NCI-H446 treated with DMSO at 0.1 percent for 48 hours (cell line): ENCODE measurements around the gene MACIR.
A peak's percentile ranks its signal among the peaks of the same experiment; 100 is the strongest.

Experiments used
- DNase-seq: peaks from one replicate; lab custom pipeline; 2025; lab: John Stamatoyannopoulos, UW

The MACIR gene

DNA sequence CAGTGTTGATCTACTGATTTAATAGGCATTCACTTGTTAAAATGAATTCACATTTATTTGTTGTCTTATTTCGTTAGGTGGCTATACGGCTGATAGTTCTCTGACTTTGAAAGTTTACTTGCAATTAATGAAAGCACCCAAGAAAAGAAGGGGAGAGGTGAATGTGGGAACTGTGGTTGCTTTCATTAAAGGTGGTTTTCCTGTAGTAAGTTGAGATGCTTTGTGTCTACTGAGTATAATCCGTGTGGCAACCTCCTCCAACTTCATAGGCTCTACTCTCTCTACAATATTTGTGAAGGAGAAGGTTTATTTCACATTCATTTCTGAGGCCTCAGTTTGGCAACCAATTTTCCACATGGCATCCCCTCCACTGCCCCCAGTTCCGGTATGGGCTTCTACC lies 12.8 kb upstream of the MACIR start:
- no peak for DNase-seq

- no peak for DNase-seq
Observed at GRCh38 chr5:103247118-103247517, 11.4 kb upstream of the MACIR start.

DNA sequence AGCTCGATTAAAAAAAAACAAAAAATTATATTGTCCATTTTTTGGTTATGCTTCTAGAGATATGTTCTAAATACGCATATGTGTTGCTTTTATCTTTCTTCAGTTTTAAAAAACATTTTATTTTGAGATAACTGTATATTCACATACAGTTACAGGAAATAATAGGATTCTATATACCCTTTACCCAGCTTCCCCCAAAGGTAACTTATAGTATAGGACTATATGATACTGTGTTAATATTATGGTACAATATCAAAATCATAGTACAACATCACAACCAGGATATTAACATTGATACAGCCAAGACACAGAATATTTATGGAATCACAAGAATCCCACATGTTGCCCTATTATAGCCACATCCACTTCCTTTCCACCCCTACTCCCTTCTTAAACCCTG lies 9.5 kb upstream of the MACIR start:
- no peak for DNase-seq

DNA sequence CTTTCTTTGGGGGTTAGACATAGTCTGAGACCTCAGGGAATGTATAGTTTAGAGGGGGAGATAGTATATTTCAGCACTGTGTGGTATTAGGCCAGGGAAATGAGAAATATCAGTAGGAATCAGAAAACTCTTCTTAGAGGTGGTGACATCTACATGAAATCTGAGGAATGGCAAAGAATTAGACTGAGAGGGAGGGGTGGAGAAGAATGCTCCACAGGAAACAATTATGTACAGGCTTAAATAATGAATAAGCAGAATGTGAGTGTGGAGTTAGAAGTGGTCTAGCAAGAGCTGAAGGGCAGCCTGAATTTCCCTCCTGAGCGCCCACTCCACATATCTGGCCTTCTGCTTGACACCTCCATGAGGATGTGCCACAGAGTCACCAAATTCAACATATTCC lies 3.6 kb upstream of the MACIR start:
- no peak for DNase-seq

- DNase-seq: no peak
Observed at GRCh38 chr5:103255691-103256090, 2.9 kb upstream of the MACIR start.

GRCh38 chr5:103256178-103256577 lies 2.4 kb upstream of the MACIR start:
- no peak for DNase-seq

DNA sequence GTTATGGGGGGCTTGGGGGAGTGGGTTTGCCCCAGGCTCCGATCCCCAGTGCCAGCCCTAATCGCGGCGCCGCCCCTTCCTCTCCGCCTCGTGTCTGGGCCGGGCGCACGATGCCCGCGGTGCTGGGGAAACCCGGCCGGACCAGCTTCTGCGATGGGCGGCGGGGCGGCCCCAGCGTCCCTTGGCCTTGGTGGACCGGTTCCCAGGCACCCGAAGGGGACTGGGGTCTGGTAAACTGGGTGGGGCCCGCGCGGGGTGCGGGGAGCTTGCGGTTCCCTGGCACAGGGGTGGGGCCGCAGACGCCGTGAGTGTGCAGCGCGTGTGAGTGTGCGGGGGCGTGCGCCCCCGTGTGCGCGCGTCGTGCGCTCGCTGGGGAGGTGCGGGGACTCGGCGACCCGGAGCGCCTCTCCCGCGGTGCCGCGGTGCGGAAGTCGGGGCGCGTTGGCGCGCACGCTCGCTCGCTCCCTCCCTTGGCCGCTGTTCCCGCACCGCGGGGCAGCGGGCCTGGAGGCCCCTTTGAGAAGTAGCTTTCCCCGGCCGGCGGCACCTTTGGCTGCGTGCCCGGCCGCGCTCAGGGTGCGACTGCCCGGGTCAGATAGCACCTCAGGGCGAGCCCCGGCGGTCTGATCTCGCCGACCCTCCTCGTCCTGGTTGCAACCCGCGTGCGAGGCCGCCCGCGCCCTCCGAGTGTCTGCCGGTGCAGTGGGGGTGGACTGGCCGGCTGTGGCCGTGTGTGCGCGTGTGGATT lies 568 bp downstream of the MACIR start:
- DNase-seq: peak; percentile 36

DNA sequence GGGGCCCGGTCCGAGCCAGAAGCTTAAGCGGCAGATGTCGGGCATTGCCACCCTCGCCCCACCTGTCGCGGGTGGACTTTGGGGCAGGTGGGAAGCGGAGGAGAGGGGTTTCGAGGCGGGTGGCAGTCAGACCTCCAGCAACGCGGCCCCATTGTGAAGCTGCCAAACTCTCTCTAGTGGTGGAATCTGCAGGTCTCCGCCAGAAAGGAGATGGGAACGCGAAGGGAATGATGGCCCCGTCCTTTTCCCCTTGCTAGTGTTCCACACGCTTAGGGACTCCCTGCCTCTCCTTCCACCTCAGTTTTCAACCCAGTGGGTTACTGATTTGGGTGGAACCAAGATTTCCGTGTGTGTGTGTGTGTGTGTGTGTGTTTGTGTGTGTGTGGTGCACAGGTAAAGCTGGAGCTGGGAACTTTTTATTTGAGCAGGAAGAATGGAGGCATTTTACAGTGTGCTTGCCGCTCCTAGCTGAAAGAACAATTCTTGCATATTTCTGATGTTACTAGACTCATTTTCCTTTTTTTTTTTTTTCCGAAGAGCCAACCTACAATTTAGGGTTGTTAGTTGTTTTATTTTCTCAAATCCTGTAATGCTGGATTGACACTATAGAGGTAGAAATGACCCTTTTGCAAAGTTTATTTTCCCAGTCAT lies 1.3 kb downstream of the MACIR start:
- DNase-seq: no peak

GRCh38 chr5:103260951-103261350 lies 2.4 kb downstream of the MACIR start:
- no peak for DNase-seq

- DNase-seq: no peak
Observed at GRCh38 chr5:103262422-103262871, 3.9 kb downstream of the MACIR start.

DNA sequence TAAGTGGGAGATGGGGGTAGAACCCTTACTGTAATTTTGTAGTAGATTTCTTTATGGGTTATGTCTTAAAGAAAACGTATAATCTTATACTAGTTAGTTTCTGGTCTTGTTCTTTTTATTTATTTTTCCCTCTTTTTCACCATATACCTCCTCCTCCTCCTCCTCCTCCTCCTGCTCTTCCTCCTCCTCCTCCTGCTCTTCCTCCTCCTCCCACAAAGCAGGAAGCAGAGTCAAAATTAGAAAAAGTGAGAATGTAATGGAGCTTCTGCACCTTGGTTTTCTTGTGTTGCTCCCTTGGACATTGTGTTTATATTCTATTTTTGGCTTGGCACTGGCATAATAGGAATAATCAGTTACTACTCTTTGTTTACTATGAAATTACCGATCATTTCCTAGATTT lies 4.5 kb downstream of the MACIR start:
- no peak for DNase-seq

- DNase-seq: no peak
Observed at GRCh38 chr5:103264508-103264907, 5.9 kb downstream of the MACIR start.

GRCh38 chr5:103270581-103270980 lies 12.0 kb downstream of the MACIR start:
- DNase-seq: no peak

GRCh38 chr5:103271570-103272289 lies 13.2 kb downstream of the MACIR start:
- no peak for DNase-seq

- DNase-seq: no peak
Observed at GRCh38 chr5:103272377-103272776, 13.8 kb downstream of the MACIR start.

DNA sequence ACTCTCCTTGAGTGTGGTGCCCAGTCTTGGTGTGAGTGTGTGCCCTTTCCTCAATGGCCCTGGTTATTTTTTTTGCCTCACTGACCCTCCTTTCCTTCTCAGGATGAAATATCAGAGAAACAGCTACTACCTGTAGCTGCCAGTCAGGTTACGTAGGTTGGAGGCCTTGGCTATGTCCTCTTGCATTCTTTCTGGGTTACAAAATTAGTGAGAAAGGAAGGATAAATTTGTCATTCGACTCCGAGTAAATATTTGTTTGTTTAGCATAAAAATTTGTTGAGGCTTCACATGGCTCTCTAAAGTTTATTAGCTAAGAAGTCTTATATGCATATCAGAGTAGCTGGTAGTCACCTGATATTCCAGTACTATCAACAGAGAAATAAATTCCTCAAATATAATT lies 15.4 kb downstream of the MACIR start:
- DNase-seq: no peak

DNA sequence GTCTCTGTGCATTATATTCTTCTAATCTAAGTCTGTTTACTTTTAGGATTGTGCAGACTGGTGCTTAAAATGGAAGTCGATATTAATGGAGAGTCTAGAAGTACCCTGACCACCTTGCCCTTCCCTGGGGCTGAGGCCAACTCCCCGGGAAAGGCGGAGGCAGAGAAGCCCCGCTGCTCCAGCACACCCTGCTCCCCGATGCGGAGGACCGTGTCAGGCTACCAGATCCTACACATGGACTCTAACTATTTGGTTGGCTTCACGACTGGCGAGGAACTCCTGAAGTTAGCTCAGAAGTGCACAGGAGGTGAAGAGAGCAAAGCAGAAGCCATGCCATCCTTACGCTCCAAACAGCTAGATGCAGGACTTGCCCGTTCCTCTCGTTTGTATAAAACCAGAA lies 17.3 kb downstream of the MACIR start:
- DNase-seq: no peak

GRCh38 chr5:103280967-103281366 lies 22.4 kb downstream of the MACIR start:
- DNase-seq: no peak

- no peak for DNase-seq
Observed at GRCh38 chr5:103283120-103283519, 24.6 kb downstream of the MACIR start.

GRCh38 chr5:103283869-103284268 lies 25.3 kb downstream of the MACIR start:
- no peak for DNase-seq

DNA sequence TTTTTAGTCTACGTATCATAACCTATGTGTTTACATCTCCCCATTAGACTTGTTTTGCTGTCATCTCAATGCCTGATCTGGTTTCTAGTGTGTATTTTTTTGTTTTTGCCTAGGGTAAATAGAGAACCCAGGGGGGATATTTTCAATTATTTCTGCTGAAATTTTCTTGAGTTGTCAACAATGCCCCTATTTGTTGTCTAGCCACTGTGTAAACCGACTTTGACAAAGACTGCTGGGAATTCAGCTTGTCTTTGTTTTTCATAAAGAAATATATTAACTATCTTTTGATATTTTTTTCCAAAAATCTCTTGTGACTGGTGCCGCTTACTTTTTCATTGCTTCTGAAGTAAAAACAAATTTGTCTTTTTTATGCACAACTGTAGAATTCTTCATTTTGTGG lies 28.1 kb downstream of the MACIR start:
- DNase-seq: no peak

- DNase-seq: no peak
Observed at GRCh38 chr5:103289024-103289423, 30.5 kb downstream of the MACIR start.

GRCh38 chr5:103290846-103291245 lies 32.3 kb downstream of the MACIR start:
- no peak for DNase-seq
